GM18951 (cell line): Measurements from ENCODE around the gene PKP1.

Experiments used
- POLR2A ChIP-seq: IDR thresholded peaks from 4 replicates; pipeline ENCODE4 v1.6.1; 2011; ENCODE audit warnings: mild to moderate bottlenecking; ENCODE audit not compliant: insufficient read length, insufficient read depth; ENCODE audit errors: extremely low read depth
- in situ Hi-C: fragments of 300-500 bp; cut with MboI; formaldehyde crosslinking; loops from one replicate; pipeline ENCODE4 v1.12.0; 2022; ENCODE audit warnings: low sequenced_read_pairs, mixed read lengths, inconsistent platforms; ENCODE audit not compliant: unreplicated experiment

The PKP1 gene

DNA sequence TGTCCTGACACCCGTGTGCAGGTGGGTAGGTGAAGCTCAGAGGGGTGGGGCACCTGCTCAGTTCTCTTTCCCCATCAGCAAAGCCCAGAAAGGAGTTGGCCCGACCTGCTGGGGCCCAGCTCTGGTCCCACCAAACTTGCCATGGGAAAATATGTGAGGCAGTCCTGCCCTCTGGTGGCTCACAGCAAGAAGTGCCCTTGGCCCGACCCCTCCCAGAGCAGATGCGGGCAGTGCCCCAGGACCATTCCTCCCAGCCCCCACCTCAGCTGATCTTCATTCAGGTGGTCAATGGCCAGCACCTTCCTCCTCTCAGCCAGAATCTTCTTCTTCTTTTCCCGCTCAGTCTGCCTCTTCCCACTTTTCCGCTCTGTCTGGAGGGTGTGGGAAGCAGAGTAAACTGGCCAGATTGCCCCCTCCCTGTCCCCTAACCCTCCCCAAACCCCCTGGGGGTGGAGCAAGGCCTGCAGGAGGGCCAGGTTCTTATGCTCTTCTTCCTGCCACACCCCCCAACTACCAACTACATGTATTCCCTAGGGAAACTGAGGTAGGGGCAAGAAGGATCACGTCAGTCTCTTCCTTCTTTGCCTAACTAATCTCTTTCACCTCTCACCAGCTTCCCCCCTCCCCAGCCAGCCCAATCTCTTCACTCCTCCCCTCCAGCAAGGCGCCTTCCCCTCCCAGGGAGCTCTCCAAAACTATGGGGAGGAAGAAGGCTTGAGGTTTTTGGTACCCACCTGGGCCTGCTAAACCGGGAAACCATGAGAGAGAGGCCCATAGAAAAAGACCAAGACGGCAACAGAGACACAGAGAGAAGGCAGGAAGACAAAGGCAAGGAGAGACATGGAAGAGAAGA, 78.6 kb downstream of the PKP1 start:
- in situ Hi-C loops, result no loop called here

DNA sequence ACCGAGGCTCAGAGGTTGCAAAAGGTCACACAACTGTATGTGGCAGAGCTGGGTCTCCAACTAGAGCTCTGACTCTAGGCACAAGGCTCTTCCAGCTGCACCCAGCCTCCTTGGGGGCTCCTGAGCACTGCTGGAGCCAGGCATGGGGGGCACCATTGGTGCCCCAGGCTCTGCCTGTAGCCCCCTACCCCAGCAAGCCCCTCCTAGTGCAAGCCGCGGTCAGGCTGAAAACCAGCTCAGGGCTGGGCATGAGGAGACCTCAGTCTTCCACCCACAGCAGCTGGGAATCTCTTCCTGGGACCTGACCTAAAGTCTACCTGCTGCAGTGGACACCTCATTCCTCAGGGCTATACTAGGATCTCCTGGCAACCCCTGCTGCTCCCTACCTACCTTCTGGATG, 79.6 kb downstream of the PKP1 start:
- no peak for TF ChIP-seq POLR2A
- in situ Hi-C loops, result no loop called here

More for the DNA sequence above, 78.6 kb downstream of the PKP1 start:
- no peak for TF ChIP-seq POLR2A

DNA sequence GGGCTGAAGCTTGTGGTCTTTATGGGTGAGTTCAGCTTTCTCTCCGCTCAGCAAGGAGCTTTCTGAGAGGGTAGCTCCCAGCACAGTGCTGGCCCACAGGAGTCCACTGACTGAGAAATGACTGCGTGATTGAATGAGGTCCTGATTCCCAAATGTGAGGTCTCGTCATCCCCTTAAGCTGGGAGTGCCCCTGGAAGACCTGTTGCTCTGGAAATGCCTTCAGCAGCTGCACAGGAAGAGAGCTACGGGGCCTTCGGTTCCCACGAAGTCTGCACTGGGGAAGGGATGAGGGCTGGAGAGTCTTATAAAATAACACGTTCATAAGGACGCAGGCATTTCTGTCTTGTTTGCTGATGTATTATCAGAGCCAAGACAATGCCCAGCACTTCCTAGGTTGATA, 80.2 kb downstream of the PKP1 start:
- in situ Hi-C loops, result no loop called here
- TF ChIP-seq POLR2A, result no peak

DNA sequence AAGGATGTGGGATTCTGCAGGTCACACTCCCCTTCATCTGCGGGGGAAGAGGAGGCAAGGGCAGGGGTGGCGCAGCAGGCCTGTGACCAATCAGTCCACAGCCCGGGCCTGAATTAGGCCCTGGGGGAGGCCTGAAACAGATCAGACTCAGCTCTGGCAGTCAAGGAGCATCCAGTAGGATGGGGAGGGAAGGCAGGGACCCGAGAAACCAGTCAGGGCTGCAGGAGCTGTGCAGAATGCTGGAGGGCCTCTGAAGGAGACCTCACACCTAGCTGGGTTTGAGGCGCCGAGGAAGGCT, 81.5 kb downstream of the PKP1 start:
- in situ Hi-C loops, result no loop called here
- TF ChIP-seq POLR2A, result no peak

DNA sequence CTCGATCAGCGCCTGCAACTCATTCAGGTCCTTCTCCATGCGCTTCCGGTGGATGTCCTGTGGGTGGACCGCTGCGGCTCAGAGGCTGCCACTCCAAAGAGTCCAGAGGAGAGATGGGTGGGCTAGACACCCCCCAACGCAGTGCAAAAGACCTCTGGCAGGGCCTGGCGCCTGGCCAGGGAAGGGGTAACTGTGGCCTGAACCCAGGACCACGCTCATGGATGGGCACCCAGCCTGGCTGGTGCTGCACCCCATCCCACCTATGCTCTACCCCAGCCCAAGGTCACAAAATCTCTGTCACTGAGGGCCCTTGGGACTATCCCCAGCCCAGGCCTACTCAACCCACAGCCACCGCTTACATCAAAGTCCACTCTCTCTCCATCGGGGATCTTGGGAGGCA, 81.9 kb downstream of the PKP1 start:
- in situ Hi-C loops, result no loop called here
- TF ChIP-seq POLR2A, result no peak

DNA sequence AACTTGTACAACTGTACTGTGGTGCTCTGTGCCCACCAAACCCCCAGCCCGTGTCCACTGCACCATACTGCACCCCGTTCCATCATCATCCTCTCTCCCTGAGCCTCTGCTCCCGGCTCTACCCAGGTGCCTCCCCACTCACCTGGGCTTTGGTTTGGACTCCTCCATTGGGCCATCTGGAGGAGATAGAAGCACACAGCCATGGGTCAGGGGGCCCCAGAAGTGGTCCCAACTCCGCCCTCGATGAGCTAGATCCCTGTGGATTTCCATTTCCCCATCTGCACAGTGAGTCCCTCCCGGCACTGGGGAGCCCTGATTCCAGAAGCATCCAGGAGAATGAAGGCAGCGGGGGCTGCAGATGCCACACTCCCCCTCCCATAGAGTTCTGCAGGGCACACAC, 83.4 kb downstream of the PKP1 start:
- in situ Hi-C loops, result no loop called here
- no peak for TF ChIP-seq POLR2A

DNA sequence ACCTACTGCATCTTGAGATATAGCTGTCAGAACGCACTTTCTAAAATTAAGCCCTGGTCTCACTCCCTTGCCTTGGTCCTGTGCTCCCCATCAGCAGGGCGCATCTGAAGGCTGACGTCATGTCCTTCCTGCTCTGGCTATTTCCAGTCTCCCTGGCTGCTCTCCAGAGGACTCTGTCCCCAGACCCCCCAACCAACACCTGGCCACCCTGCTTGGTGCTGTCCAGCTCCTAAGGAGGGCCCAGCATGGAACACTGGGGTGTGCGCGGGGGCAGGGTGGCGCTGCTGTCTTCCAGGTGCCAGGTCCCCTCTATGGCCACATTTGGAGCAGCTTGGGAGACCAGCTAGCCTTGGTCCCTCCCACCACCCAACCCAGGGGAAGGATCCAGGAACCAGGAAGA, 85.9 kb downstream of the PKP1 start:
- in situ Hi-C loops, result no loop called here
- TF ChIP-seq POLR2A, result no peak

DNA sequence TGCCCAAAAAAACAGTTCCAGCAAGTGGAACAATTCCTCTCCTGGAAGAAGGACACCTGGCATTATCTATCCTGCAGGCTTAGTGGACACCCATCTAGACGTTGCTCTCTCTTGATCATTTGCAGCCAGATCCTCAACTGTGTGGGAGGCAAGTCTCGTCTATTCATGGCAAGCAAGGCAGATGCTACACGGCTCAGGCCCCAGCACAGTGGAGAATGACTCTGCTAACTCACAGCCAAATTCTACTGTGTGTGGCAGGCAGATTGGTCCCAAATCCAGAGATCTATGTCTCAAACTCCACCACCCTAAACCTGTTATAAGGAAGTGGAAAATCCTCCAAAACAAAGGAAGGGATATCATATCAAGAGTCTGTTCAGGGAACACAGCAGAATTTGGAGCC, 87.2 kb downstream of the PKP1 start:
- no peak for TF ChIP-seq POLR2A
- in situ Hi-C loops, result no loop called here

DNA sequence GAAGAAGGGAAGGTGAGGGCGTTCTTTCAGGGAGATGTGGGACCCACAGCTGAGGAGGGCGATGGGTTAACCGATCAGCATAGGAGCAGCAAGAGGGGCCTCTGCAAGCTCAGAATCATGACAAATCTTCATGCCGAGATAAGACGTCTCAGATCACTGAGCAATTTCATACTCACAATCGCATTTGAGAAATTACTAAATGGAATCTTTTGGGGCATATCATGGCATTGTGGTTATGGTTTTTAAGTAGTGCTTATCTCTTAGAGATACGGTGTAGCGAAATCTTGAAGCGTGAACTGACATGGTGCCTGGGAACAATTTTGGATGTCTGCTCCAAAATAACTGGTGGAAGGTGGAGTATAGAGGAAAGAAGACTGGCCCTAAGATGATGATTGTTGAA, 88.0 kb downstream of the PKP1 start:
- no peak for TF ChIP-seq POLR2A
- in situ Hi-C loops, result no loop called here

DNA sequence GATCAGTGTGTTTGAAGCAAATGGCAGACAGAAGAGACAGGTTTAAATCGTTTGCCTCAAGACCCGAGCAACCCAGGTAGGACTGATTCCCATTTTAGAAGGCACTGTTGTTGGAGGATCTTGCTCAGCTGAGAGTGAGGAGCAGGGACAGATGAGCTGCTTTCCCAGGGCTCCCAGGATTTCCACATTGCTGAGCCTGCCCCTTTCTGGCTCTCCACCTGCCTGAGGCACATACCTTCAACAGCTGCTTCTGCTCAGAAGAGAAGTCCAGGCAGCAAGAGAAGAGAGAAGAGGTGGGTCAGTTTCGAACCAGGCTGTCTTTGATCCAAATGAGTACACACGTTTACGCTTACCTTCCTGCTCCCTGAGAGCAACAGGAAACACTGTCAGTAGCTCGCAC, 88.5 kb downstream of the PKP1 start:
- in situ Hi-C loops, result no loop called here
- TF ChIP-seq POLR2A, result no peak

DNA sequence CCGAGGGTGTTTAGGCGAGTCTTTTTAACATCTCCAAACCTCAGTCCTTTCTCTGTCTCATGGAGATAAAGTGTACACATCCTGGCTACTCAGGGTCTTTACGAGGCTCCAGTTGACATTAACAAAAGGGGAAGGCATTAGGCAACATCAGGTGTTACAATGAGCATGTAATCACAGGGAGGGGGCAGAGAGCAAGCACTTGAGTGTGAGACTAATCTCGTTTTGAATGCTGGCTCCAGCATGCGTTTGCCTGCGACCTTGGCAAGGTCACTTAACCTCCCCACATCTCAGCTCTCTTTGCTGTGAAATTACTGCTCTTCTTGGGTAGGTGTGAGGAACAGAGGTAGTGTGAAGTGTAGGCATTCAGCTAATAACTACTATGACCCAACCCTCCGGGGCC, 91.1 kb downstream of the PKP1 start:
- in situ Hi-C loops, result no loop called here

DNA sequence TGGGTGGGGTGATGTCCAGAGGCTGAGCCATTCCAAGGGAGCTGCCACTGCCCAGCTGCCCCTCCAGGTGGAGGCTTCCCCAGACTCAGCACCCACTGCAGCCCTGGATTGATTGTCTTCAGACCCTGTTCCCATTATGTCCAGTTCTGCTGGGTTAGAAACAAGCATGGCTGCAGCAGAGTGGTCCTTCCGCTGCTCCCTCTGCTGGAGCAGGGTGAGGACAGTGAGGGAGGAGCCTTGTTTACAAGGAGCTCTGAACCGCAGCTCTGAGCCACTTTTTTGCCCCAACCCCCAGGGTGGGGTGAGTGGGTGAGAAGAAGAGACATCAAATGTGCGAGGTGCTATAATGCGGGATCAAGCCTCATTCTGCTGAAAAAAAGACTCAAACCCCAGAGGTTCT, 91.9 kb downstream of the PKP1 start:
- TF ChIP-seq POLR2A, result no peak
- in situ Hi-C loops, result no loop called here

More for the DNA sequence above, 91.1 kb downstream of the PKP1 start:
- TF ChIP-seq POLR2A, result no peak

DNA sequence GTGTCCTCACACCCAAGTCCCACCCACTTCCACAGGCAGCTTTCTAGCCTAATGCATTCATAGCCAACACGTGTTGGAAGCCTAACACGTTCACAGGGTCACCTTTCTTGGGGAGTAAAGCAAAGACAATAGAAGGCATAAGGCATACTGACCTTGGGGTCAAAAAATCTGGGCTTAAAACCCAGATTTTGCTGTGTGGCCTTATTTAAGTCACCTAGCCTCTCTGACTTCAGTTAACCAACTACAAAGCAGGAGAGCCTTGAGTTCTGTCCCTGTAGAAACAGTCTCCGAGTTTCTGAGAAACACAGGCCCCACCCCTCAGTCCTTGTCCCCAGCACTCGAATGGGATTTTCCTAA, 92.8 kb downstream of the PKP1 start:
- TF ChIP-seq POLR2A, result no peak
- in situ Hi-C loops, result no loop called here

DNA sequence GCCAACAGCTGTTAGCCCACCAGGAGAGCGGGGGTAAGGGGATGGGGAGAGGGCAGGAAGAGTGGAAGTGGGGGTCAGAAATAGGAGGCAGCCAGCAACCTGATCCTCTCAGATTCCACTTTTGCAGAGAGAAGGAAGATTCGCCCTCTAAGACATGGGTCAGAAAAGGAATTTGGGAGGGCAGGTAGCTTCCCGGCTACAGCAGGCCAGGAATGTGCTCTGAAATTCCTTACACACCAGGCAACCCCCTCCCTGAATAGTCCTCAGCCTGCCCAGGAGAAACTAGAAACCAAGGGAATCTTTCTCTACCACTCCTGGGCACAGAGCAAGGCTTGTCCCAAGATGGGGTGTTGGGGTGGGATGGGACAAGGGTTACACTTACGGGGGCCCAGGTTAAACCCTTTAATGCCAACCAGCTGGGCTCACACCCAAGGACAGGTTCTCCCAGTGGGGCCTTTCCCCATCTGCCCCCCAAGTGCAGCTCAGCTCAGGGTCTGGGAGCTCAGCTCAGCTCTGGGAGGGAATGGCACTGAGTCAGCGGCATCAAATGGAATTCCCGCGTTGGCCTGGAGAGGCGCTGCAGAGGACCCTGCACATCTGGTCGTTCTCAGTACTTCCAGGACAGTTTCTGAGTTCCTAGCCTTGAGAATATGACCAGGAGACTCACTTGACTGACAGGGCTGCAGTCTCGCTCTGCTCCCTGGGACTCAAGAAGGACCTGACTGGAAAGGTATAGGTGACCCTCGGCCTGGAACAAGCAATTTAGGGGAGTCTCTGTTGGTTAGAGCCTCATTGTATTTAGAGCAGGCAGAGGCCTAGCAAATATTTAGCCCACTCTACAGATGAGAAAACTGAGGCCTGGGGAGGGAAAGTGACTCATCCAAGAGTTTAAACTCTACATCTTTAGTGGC, 93.4 kb downstream of the PKP1 start:
- TF ChIP-seq POLR2A, result no peak

More for the DNA sequence above, 93.4 kb downstream of the PKP1 start:
- in situ Hi-C loops, result no loop called here
